Fibroblast of skin of right quadriceps (primary cell): Measurements from ENCODE around the gene JAZF1.
"Not testable (repeated sequence)": the region's sequence is repeated elsewhere in the genome, so short reads cannot be mapped to it uniquely, and the experiment has no call there.

Source experiments
- DNase-seq: peaks from one replicate; pipeline ENCODE4 v3.0.0-alpha.2; 2013

The JAZF1 gene

DNA sequence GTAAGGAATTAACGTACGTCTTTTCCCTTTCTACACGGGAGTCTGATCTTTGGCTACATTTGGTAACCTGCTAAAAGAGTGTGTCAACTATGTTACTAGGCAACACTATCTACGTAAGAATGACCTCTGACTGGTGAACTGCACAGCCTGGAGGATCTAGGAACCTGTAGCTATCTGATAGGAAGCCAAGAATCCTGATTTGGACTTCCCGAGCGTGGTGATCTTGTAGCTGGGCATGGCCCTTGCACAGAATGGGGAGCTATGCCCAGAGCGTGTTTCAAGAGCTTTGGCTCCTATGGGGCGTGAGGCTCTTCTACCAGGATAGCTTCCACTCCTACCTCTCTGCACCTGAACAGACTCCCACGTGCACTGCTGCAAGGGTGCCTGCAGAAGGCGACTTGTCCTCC lies 283.2 kb downstream of the JAZF1 start:
- DNase-seq = no peak

DNA sequence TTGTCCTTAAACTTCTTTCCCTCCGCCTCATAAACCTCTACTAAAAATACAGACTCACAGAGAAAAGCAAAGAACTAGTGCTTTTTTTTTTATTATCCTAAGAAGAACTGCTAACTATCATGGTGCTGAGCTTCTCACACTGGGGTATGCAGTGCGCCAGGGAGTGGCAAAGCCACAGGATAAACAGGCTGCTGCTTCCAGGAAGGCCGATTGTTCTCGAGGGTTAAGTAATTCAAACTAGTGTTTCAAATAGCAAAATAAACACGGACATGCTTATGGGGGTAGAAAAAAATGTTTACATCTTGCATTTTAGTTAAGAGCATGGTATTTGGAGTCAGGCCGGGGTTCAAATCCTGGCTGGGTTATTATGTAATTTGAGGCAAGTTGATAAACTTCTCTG lies 283.6 kb downstream of the JAZF1 start:
- no peak for DNase-seq

DNA sequence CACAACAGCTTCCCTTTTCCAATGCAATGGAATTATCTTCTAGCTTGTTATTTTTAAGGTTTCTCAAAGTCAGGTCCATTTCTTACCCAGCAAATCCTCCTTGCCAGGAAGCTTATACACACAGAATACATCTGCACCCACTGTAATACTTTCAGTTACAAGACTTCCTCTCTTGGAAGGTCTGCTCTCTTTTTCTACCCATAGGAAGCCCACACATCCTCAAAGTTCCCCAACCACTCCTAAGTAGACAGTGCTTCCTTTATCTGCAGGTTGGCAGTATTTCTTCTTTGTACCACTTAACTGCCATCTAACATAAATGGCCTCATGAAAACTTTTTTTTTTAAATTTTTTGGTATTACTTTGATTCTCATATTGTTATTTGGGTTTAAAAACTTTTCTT lies 285.0 kb downstream of the JAZF1 start:
- no peak for DNase-seq

DNA sequence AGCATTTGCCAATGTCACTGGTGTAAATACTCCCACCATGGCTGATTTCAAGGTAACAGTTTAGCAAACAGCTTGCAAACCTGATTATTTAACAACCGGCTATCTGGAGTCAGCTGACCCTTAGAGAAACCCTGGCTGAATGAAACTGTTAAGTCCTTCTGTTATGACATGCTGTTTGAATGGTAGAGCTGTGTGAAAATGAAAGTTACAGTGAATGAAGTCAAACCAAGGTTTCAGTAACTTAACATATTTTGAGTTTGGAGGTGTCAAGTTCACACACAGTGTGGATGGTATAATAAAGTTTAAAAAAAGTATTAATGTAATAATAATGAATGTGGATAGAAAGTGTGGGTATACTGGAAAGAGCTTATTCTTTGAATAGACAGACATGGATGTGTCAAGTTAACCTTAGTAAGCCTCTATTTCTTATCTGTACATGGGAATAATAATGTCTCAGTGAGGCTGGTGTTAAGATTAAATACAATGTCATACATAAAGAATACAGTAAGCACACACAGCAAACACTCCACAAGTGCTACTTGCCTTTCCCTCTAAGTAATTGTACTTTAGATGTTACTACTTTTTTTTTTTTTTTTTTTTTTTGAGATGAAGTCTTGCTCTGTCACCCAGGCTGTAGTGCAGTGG lies 290.3 kb downstream of the JAZF1 start:
- no peak for DNase-seq

DNA sequence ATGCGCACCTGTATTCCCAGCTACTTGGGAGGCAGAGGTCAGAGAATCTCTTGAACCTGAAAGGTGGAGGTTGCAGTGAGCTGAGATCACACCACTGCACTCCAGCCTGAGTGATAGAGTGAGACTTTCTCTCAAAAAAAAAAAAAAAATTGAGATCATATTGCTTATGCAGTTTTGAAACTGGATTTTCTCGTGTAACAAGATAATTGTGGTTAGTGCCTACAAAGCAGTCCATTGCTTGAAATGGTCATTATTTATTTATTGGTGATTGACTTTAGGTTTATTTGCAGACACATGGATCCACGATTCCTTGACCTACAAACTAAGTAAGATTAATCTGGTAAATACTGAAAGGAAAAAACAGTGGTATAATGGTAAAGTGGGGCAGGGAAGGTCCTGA lies 290.8 kb downstream of the JAZF1 start:
- DNase-seq = no peak

DNA sequence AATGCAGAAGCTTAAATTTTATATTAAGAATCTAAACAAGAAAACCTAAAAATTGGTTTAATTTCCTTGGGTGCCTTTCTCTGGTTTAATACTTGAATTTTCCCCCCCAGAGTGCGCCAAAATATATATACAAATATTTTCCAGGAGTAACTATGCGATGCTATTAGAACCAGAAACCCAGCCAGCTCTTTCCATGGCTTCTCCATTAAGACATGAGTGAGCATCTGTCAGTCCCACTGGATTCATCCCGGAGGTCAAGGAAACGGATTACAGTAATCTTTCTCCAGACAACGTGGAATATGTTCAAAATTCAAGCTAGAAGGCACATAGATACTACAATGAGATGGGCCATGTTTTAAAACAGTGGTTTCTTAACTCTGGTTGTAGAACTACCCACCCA lies 291.9 kb downstream of the JAZF1 start:
- no peak for DNase-seq

DNA sequence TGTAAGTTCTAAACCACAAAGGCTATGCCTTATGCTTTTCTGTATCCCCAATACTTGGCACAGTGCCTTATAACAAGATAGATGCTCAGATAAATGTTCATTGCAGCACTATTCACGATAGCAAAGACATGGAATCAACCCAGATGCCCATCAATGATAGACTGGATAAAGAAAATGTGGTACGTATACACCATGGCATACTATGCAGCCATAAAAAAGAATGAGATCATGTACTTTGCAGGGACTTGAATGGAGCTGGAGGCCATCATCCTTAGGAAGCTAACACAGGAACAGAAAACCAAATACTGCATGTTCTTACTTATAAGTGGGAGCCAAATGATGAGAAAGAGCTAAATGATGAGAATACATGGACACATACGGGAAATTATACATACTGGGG lies 293.9 kb downstream of the JAZF1 start:
- not testable (repeated sequence) for DNase-seq

DNA sequence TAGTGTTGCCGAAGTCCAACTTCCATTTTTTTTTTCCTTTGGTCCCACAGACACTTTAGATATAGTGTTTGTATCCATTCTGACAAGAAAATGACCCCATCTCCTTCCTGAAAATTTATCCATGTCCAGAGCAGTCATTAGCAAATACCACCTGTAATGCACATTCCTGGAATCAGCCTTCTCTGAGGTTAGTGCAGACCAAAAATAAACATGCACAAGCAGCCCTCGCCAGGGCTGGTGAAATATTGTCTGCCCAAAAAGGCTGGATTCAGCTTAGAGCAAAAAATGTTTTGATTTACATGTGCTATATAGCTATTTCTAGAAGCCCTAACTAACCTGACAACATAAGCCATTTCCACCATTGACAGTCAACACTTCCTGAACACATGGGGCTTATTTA lies 294.9 kb downstream of the JAZF1 start:
- no peak for DNase-seq

DNA sequence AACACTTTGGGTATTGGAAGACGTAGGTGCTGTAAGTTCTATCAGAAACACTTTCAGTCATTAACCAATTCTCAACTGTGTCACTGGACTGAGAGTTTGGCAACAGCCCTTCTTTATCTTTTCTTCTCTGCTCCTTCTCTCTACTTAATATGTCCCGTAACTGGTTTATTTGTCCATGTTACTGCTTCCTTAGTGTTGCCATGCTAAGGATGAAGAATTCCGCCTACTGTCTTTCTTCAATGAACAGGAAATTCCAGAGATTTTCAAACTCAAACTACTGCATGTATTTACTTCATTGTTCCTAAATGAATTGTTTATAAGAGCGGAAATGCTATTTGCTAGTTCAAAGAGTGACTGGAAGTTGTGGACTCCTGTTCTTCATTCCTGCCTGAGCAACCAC lies 296.9 kb downstream of the JAZF1 start:
- DNase-seq = peak; percentile 24

DNA sequence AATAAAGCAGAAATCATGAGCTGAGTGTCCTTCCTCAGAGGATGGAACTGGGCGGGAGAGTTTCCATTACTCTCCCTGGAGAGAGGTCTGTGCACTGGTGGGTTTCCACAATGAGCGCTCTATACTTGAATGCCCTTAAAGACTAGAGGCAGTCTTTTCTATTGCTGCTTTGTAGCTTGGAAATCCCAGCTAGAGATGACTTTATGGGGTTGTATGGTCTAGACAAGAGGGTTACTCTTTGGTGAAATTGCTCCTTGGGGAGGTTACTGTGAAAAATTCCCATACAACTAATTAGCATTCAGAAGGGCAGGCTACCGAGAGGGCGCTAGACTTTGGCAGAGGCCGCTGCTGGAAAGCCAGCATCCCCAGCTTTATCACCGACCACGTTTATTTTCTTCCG lies 303.8 kb downstream of the JAZF1 start:
- DNase-seq = no peak

DNA sequence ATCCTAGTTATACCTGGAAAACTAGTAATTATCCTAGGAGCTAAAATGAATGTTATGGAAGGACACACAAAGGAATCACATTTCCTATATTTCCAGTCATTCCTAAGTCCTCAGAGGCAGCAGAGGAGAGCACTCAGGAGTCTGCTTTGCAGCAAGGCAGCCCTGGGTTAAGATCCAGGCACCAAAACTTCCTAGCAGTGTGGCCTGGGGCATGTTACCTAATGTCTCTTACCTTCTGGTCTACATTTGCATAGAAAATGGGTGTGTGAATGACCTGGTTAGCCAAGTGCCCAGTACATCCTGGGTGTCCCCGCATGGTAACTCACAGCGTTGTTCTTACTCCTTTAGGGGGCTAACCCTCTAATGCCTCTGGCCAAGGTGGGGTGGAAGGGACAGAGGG lies 304.8 kb downstream of the JAZF1 start:
- DNase-seq = no peak

DNA sequence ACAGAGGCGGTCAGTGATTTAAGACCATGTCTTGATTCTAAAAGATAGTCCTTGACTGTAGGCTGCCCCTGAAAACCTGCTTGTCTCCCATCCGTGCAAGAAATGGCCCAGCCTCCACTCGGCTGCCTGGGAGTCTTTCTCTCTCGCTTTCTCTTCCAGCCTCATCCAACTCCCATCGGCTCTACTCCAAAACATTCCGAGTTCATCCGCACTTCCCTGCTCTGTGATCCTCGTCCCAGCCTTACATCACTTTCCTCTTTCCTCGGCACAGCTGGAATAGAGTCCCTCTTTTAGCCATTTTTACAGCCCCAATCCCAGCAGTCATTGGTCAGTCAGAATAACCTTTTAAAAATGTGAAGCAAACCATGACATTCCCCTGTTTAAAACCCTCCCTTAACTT lies 305.5 kb downstream of the JAZF1 start:
- no peak for DNase-seq

DNA sequence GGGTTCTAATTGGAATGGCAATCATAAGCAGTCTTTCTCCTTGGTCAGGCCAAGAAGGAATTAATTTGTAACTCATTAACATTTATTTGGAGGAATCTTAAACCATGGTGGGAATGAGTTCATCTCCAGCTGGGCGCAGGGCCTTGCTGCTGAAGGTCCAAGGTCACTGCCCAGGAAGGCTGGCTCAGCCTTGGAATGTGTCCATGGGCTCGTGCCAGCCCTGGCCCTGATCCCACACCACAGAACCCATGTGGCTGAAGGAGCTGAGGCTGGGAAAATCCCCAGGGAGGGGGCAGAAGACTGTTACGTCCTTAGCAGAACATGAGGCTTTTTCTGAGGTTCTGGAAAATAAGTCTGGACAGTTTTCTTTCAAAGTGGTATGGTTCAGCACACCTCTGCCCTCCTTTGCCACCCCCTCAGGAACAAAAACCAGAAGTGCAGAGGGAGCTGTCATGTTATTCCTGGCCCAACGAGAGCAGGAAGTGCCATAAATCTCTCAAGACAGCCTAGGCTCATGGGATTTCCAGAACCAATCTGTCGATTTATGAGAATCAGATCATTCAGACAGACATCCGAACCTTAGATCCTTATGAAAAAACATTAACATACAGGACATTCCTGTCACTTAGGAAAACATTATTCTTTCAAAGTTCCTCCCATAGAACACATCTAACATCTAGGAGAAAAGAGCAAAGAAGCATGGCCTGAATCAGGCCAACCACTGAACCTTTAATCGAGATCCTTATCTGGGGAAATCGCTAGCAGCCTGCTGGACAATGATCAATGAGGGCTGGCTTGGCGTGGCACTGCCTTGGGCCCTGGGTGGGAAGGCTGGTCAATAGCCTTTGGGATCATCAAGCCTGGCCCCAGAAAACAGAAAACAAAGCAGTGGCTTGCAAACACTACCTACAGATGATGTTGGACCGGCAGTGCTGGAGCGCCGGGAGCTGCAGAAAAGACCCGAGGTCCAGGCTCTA lies 306.3 kb downstream of the JAZF1 start:
- DNase-seq = peak; percentile 29

DNA sequence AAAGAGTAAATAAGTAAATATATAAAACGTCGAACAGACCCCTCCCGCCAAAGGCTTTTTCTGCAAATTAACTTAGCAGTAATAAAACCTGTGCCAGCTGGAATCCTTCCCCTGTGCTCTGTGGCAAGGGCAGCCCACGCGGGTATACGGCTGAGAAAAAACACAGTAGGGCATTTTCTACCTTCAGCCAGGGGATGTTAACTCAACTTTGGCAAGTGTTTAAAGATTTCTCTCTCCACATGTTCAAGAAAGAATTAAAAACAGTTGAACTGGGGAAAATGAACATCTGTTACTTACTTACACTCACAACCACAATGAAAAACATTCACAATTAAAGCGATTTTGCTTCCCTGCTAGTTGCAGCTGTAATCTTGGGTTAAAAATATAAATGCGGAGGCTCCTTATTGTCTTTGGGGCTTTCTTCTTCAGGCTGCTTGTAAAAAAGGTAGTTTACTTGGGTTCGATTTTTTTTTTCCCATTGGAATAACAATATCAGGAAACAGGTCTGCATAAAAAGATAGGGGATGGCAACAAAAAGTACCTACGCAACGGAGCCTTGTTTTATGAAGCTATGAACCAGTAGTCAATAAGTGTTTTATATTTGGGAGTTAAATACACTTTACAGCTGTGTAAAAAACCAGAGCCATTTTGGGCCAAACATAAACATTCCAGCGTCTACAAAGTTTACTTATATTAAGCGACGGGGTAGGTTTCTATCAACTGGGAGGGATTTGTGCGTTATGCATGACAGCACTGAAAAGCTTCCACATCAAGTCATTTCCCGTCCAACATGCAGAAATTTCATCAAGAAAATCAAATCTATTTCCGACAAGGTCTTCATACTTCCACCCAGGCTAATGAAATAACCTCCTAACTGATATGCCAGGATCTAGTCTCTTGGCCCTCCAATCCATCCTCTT lies 308.0 kb downstream of the JAZF1 start:
- no peak for DNase-seq

DNA sequence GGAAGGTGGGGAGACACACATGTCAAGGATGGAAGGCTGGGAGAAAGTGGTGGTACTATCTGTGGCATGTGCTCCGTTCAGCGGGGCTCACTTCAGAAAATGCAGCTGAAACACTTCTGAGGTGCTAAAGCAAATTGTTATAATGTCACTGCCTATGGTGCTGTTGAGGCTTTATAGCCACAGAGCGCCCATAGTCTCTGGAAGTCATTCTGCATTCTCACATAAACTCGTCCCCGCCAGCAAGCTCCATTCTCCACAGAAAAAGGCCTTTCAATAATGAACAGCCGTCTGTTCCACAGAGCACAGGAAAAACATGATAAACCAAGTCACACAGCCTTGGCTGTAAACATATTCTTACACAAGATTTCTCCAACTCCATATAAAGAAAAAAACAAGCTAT lies 308.7 kb downstream of the JAZF1 start:
- DNase-seq = no peak

DNA sequence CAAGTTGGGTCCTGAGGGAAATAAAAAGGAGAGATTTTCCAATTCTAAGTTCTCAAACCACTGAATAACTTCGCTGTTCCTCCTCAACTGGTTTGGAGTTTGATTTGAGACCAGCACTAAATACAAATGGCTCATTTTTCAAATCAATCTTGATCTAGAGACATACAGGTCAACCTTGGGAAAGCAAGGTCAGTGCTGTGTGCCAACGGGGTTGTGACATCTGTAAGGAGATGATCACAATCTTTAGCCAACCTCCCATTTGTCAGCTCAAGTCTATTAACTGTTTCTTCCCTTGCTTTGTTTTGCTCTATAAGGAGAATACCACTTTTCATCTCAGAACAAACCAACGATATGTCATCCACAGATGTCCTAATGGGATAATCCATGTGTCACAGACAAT lies 309.5 kb downstream of the JAZF1 start:
- no peak for DNase-seq

DNA sequence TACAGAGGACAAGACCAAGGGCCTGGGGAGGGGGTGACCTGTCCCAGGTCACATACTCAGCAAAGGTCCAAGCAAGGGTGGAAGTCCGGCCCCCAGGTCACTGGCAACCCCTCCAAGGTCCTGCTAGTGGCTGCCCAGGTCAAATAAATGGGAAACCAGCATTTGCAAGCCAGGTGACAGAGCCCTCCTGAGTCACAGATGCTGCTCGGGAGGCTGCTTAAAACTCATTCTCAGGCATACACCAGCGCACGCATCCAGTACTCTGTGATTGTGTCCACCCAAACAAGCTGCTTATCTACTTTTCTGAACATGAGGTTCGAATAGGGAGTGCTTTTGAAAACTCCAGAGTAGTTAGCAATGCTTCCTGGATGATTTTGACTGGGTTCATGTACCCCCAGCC lies 310.0 kb downstream of the JAZF1 start:
- no peak for DNase-seq

DNA sequence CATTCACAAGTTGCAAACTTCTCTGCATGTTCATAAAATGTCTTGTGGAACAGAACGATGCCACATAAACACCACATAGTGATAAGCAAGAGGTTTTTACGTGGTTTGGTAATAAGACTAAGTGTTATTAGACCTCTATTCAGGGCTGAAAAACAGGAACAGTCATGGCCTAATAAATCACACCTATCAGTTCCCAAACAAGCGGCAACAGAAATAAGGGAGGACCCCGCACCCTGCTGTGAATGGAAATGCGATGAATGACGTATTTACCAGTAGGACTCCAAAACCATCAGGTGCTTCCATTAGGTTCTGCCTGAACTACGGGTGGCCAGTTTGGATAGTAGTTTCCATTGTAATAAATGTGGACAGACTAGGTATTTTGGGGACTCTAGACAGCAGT lies 311.5 kb downstream of the JAZF1 start:
- DNase-seq = no peak

DNA sequence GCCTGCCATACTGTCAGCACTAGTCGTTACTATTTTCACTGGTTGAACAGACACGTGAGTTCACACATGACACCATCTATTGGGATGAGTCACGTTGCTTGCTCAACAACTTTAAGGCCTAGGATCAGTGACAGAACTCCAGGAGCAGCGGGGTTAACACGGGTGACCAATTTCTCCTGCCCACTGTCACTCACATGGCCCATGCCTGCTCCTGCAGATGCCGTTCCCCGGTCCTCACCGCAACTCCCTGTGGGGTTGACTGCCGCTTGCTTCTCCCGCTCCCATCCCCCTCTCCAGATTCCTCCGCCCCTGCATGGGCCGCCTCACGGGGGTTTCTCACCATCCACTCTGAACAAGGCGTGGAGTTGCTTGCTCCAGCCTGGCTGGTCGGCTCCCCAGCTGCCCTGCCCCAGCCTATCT lies 312.5 kb downstream of the JAZF1 start:
- DNase-seq = peak; percentile 42

DNA sequence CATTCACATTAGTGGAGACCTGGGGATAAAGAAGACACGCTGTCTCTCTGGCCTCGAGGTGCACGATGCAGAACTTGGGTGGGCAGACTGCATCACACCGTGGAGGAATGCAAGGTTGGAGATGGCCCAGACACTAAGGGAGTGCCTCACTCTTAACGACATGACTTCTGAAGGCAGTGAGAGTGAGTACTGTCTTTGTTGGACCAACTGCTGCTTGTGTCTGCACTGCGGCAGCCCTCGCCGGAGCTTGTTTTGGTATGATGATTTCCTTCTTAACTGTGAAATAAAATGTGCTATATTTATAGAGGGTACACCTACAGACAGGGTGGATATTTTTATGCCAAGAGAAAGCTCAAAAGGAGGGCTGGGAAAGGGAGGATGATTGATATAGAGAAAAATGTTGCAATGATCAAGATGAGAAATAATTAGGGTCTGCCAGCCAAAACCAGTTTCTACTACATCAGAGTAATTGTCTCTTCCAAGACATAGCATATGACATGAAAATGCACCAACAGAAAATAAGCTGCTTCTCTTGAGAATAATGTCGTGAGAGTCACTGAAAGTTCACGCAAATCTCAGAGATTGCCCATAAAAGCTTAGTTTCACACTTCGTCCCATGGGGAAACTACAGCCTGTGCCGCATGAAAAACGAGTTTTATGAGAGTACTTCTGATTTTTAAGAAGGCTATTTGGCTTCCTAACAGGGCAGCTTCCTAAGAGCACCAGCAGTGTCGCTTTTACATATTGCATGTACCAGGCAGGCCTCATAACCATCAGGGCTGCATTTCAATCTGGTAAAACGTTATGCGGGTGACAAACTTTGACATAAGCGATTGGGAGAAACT lies 313.5 kb downstream of the JAZF1 start:
- DNase-seq = no peak

DNA sequence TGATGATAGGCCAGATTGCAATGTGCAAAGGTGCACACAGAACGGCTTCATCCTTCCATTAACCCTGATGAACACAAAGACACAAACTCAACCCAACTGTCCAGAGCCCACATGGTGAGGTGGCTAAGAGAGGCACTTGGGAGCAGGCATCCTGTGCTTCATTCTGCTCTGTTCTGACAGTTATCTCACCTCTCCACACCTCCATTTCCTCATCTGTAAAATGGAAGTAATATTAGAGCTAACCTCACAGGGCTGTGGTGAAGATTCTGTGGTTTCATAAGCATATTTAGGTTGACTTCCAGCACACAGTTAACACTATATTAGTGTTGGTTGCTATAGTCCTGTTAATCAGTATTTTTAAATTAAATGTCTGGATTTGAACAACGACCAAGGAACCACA lies 314.3 kb downstream of the JAZF1 start:
- no peak for DNase-seq

DNA sequence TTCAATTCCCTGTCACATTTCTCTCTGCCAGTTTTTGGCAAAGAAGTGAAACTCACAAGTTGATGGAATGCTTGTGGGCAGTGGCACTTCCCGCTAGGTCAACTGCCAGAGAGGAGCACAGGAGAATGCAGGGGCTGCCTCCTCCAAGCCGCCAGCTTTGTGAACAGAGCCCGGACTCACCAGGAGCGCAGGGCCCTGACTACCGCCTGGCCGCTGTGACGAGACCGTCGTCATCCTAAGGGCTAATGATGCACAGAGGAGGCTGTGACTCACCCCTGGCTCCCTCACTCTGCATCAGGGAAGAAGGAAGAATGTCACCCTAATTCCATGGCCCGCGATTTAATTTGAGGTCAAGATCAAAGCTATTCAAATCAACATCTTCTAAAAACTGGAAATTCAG lies 316.7 kb downstream of the JAZF1 start:
- DNase-seq = peak; percentile 31
